ENCODE results near the gene TTC6.

Gene TTC6

DNA sequence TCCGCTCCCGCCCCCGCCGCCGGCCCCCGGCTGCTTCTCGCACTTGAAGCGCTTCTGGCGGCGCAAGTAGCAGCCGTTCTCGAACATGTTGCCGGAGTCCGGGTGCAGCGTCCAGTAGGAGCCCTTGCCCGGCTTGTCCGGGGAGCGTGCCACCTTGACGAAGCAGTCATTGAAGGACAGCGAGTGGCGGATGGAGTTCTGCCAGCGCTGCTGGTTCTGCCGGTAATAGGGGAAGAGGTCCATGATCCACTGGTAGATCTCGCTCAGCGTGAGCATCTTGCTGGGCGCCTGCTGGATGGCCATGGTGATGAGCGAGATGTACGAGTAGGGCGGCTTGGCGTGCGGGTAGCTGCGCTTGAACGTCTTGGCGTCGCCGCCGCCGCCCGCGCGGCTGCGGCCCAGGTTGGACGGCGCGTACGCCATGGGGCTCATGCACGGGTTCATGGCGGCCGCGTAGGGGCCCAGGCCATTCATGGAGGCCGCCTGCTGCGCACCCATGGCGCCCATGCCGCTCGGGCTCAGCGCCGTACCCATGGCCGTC is 3.4 kb upstream of the TTC6 start:
- Histone ChIP-seq H3K4me3 (ENCODE audit: low read depth in 1 of 2, low read length in 2 of 2) (no peak overlapping the region), H3K9me3 (ENCODE audit: insufficient read depth, low read length, severe bottlenecking) (no peaks in the 10 kb centered on the region), H4K20me1 (ENCODE audit: insufficient read depth, low read length) (no peaks in the 10 kb centered on the region), H3K27ac (ENCODE audit: low read length) (no peak overlapping the region), H3K36me3 (ENCODE audit: insufficient read depth, low read length) (no peaks in the 10 kb centered on the region), H3K4me2 (ENCODE audit: insufficient read depth, low read length) (no peak overlapping the region), H3K79me2 (ENCODE audit: insufficient read depth, low read length) (no peaks in the 10 kb centered on the region), H3K27me3 (ENCODE audit: insufficient read depth, low read length, poor library complexity) (no peaks in the 10 kb centered on the region), H2AFZ (ENCODE audit: low read depth, low read length) (no peak overlapping the region), H3K9ac (ENCODE audit: low read depth, low read length) (no peak overlapping the region), H3K4me1 (ENCODE audit: insufficient read depth, low read length) (no peaks in the 10 kb centered on the region)
- ATAC-seq (ENCODE audit: insufficient read depth, low read depth) = no peak
- no peak for DNase-seq
- TF ChIP-seq EZH2 (IDR thresholded peaks at IDR 0.05; ENCODE audit: borderline replicate concordance, low read depth, low read length, severe bottlenecking) = no peak
- TF ChIP-seq, protein P1, sequence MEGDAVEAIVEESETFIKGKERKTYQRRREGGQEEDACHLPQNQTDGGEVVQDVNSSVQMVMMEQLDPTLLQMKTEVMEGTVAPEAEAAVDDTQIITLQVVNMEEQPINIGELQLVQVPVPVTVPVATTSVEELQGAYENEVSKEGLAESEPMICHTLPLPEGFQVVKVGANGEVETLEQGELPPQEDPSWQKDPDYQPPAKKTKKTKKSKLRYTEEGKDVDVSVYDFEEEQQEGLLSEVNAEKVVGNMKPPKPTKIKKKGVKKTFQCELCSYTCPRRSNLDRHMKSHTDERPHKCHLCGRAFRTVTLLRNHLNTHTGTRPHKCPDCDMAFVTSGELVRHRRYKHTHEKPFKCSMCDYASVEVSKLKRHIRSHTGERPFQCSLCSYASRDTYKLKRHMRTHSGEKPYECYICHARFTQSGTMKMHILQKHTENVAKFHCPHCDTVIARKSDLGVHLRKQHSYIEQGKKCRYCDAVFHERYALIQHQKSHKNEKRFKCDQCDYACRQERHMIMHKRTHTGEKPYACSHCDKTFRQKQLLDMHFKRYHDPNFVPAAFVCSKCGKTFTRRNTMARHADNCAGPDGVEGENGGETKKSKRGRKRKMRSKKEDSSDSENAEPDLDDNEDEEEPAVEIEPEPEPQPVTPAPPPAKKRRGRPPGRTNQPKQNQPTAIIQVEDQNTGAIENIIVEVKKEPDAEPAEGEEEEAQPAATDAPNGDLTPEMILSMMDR (IDR thresholded peaks at IDR 0.05; ENCODE audit: borderline replicate concordance, extremely low read depth, low read length, poor library complexity, severe bottlenecking) = no peak

DNA sequence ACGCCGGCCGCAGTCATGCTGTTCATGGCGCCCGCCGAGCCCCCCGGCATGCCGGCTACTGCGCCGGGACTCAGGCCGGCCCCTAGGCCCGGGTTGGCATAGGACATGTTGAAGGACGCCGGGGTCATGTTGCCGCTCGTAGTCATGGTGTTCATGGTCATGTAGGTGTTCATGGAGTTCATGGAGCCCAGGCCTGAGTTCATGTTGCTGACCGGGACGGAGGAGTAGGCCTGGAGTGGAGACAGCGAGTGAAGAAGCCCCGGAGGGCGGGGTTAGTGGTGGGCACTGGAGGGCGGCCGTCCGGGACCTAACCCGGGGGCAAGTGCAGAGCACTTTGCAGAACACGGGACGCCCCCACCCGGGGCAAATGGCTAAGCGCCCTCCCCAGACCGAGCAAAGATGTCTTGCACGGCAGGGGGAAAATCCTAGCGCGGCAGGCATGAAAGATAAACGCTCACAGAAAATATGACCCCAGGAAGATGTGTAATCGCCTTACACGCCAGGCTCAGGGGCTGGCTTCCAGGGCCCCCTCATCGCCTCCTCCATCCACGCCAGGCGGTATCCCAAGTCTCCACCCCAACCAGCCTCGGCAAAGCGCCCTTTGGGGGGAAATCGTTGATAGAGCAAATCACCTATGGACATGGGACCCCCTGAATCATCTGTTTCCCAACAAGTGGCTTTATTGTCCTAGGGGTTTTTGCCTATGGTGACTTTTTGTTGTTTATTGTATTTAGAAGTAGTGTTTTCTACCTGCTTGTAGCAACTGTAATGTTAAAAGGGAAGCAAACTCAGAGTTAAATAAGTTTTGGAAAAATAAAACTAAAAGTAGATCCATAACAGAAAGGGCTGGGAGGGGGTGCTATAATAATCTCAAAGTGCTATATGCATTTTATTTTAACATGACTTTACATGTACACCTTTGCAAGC is 2.7 kb upstream of the TTC6 start:
- Histone ChIP-seq H3K9ac (ENCODE audit: low read depth, low read length) (no peak overlapping the region), H4K20me1 (ENCODE audit: insufficient read depth, low read length) (no peaks in the 10 kb centered on the region), H3K36me3 (ENCODE audit: insufficient read depth, low read length) (no peaks in the 10 kb centered on the region), H2AFZ (ENCODE audit: low read depth, low read length) (no peak overlapping the region), H3K4me2 (ENCODE audit: insufficient read depth, low read length) (no peak overlapping the region), H3K27ac (ENCODE audit: low read length) (no peak overlapping the region), H3K4me3 (ENCODE audit: low read depth in 1 of 2, low read length in 2 of 2) (no peak overlapping the region), H3K4me1 (ENCODE audit: insufficient read depth, low read length) (no peaks in the 10 kb centered on the region), H3K9me3 (ENCODE audit: insufficient read depth, low read length, severe bottlenecking) (no peaks in the 10 kb centered on the region), H3K79me2 (ENCODE audit: insufficient read depth, low read length) (no peaks in the 10 kb centered on the region), H3K27me3 (ENCODE audit: insufficient read depth, low read length, poor library complexity) (no peaks in the 10 kb centered on the region)
- no peak for TF ChIP-seq EZH2 (IDR thresholded peaks at IDR 0.05; ENCODE audit: borderline replicate concordance, low read depth, low read length, severe bottlenecking)
- TF ChIP-seq, protein P1 (IDR thresholded peaks at IDR 0.05; ENCODE audit: borderline replicate concordance, extremely low read depth, low read length, poor library complexity, severe bottlenecking) = no peak
- no peak for ATAC-seq (ENCODE audit: insufficient read depth, low read depth)
- DNase-seq = no peak

DNA sequence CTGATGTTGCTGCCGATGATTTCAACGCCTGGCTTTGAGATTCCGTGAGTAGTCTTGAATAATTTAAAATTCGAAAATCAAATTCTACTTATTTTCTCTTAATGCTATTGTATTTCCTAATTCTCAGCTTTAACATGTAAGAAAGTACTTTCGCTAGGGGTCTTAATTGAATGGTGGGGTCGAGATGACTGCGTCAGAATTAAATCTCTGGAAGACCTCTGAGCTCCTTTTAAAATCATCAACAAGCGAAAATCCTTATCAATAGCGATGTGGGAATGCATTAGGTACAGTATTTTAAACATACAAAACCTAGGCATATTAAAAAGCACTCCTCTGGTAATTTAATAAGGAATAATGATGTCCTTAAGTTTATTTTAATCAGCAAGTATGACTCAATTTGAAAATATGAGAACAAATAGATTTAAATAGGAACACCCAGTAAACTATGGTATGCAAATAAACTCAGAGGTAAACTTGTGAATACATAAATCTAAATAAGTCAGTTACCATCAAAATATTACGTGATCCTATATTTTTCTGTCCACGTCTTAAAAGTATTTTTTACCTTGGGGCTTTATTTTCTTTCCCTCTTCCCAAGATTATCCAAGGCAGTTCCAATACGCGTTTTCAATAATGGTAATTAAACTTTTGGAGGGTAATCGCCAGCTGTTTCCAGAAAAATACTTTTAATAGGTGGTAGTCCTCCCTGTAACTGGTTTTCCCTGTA is 1.8 kb upstream of the TTC6 start:
- Histone ChIP-seq H3K27me3 (ENCODE audit: insufficient read depth, low read length, poor library complexity) (no peaks in the 10 kb centered on the region), H3K9ac (ENCODE audit: low read depth, low read length) (no peak overlapping the region), H4K20me1 (ENCODE audit: insufficient read depth, low read length) (no peaks in the 10 kb centered on the region), H3K79me2 (ENCODE audit: insufficient read depth, low read length) (no peaks in the 10 kb centered on the region), H3K9me3 (ENCODE audit: insufficient read depth, low read length, severe bottlenecking) (no peaks in the 10 kb centered on the region), H2AFZ (ENCODE audit: low read depth, low read length) (no peak overlapping the region), H3K4me3 (ENCODE audit: low read depth in 1 of 2, low read length in 2 of 2) (no peak overlapping the region), H3K36me3 (ENCODE audit: insufficient read depth, low read length) (no peaks in the 10 kb centered on the region), H3K4me1 (ENCODE audit: insufficient read depth, low read length) (no peaks in the 10 kb centered on the region), H3K4me2 (ENCODE audit: insufficient read depth, low read length) (no peak overlapping the region), H3K27ac (ENCODE audit: low read length) (no peak overlapping the region)
- DNase-seq (no peak), ATAC-seq (ENCODE audit: insufficient read depth, low read depth) (no peak)
- TF ChIP-seq, protein P1 (IDR thresholded peaks at IDR 0.05; ENCODE audit: borderline replicate concordance, extremely low read depth, low read length, poor library complexity, severe bottlenecking) = no peak
- TF ChIP-seq EZH2 (IDR thresholded peaks at IDR 0.05; ENCODE audit: borderline replicate concordance, low read depth, low read length, severe bottlenecking) = no peak

All from DND-41 (cell line).